HepG2 (cell line): ENCODE measurements around the gene GGNBP2. TPM values are rescaled to one million over a fixed set of nuclear protein-coding genes. Genes with fewer than 3 reads are reported as not detected.

Experiments used
- ESRRA ChIP-seq: sonication (generic); formaldehyde crosslinking; IDR thresholded peaks from 2 replicates; pipeline ENCODE4 v1.5.1; 2020; ENCODE audit warnings: mild to moderate bottlenecking, low read depth, missing genetic modification reagents
- IKZF5 ChIP-seq: IDR thresholded peaks from 2 replicates; pipeline ENCODE4 v1.6.1; 2018; ENCODE audit warnings: missing genetic modification reagents, mild to moderate bottlenecking, missing compliant biosample characterization
- KLF11 ChIP-seq: IDR thresholded peaks from 2 replicates; pipeline ENCODE4 v1.6.1; 2016; ENCODE audit warnings: missing compliant biosample characterization
- NAIF1 ChIP-seq: sonication (generic); formaldehyde crosslinking; IDR thresholded peaks from 2 replicates; pipeline ENCODE4 v1.5.0; 2020; ENCODE audit warnings: mild to moderate bottlenecking, missing genetic modification reagents, borderline replicate concordance
- NCOA1 ChIP-seq: sonication (generic); formaldehyde crosslinking; IDR thresholded peaks from 2 replicates; pipeline ENCODE4 v1.9.0; 2021; ENCODE audit warnings: missing genetic modification reagents
- RAD21 ChIP-seq: fragments of 450-650 bp; formaldehyde crosslinking; IDR thresholded peaks from 2 replicates; pipeline ENCODE4 v1.5.0; 2020; ENCODE audit warnings: mild to moderate bottlenecking
- ZMYM4 ChIP-seq: sonication (generic); formaldehyde crosslinking; IDR thresholded peaks from 2 replicates; pipeline ENCODE4 v1.8.1; 2023; ENCODE audit warnings: mild to moderate bottlenecking, missing genetic modification reagents
- ZNF235 ChIP-seq: sonication (generic); formaldehyde crosslinking; IDR thresholded peaks from 2 replicates; pipeline ENCODE4 v1.8.1; 2023; ENCODE audit warnings: mild to moderate bottlenecking, missing genetic modification reagents, borderline replicate concordance
- ZNF629 ChIP-seq: sonication (generic); formaldehyde crosslinking; conservative IDR thresholded peaks from 2 replicates; pipeline ENCODE4 v1.5.0; 2020; ENCODE audit warnings: missing genetic modification reagents
- polyA plus RNA-seq, 8 experiments: library from polyadenylated mRNA; depleted of rRNA in 3 of 8; stranded (reverse) in 7 of 8; unstranded in 1 of 8; fragments of >200 nt; fragmentation: Illumina TruSeq in 4 of 8; extraction: Trizol in 4 of 8; gene quantifications; 2 replicates each; pipeline versions ENCODE4 v1.2.1 to v1.2.3, GENCODE V29; 2011 to 2016; ENCODE audit warnings: low read depth in 4 of 8, missing spikeins in 1 of 8, mixed read lengths in 1 of 8; ENCODE audit not compliant: insufficient read depth in 1 of 8
- total RNA-seq, 5 experiments: library from RNA; depleted of rRNA; stranded (reverse); fragments of >200 nt; fragmentation: Illumina TruSeq; extraction: Trizol; gene quantifications; 2 replicates each; pipeline ENCODE4 v1.2.3, GENCODE V29; 2016; ENCODE audit warnings: low read depth in 1 of 5
- TF ChIP-seq, protein P1 (sequence below): sonication (generic); formaldehyde crosslinking; IDR thresholded peaks from 2 replicates; pipeline ENCODE4 v1.5.1; 2020; ENCODE audit warnings: mild to moderate bottlenecking, moderate library complexity, missing genetic modification reagents
- TF ChIP-seq, protein P2 (sequence below): sonication (generic); formaldehyde crosslinking; IDR thresholded peaks from 2 replicates; pipeline ENCODE4 v1.5.0; 2020; ENCODE audit warnings: missing genetic modification reagents, mild to moderate bottlenecking, borderline replicate concordance

Gene GGNBP2
- total and polyA plus RNA-seq, 2 of the 13 experiments (the other 11 are each of a cell fraction or from before 2014, with no cell fraction given), result 53.3 to 84.2 TPM

- TF ChIP-seq, protein P1, sequence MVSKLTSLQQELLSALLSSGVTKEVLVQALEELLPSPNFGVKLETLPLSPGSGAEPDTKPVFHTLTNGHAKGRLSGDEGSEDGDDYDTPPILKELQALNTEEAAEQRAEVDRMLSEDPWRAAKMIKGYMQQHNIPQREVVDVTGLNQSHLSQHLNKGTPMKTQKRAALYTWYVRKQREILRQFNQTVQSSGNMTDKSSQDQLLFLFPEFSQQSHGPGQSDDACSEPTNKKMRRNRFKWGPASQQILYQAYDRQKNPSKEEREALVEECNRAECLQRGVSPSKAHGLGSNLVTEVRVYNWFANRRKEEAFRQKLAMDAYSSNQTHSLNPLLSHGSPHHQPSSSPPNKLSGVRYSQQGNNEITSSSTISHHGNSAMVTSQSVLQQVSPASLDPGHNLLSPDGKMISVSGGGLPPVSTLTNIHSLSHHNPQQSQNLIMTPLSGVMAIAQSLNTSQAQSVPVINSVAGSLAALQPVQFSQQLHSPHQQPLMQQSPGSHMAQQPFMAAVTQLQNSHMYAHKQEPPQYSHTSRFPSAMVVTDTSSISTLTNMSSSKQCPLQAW, result no peak; the same call in 1 of the 2 replicates
- TF ChIP-seq ZMYM4 (CRISPR knock-in tag) (0 out of 2 replicates have a peak, but pooled peaks have one; percentile 49), NAIF1 (CRISPR knock-in tag) (peak; percentile 91; the same call in 1 of the 2 replicates), KLF11 (CRISPR knock-in tag) (peak; percentile 20; the same call in 1 of the 2 replicates), RAD21 (CRISPR knock-in tag) (no peak; the same call in 1 of the 2 replicates), ESRRA (CRISPR knock-in tag) (peak; percentile 66), IKZF5 (CRISPR knock-in tag) (no peak; the same call in none of the 2 replicates), ZNF235 (CRISPR knock-in tag) (peak; percentile 80; the same call in 1 of the 2 replicates), ZNF629 (CRISPR knock-in tag) (0 out of 2 replicates have a peak, but pooled peaks have one; percentile 24), NCOA1 (CRISPR knock-in tag) (peak; percentile 70)
- TF ChIP-seq, protein P2, sequence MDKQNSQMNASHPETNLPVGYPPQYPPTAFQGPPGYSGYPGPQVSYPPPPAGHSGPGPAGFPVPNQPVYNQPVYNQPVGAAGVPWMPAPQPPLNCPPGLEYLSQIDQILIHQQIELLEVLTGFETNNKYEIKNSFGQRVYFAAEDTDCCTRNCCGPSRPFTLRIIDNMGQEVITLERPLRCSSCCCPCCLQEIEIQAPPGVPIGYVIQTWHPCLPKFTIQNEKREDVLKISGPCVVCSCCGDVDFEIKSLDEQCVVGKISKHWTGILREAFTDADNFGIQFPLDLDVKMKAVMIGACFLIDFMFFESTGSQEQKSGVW (CRISPR knock-in tag), result no peak
These were observed 56.7 kb downstream of the GGNBP2 start, which contains the start of gene MRM1 (continued) for GRCh38 chr17:36601303-36602029.
